HG03066 (cell line): Measurements from ENCODE around the gene PCDHAC1.
"Not testable (repeated sequence)": the region's sequence is repeated elsewhere in the genome, so short reads cannot be mapped to it uniquely, and the experiment has no call there.

ENCODE experiments used
- ATAC-seq: cut with Tn5 transposase; IDR thresholded peaks from one replicate; pipeline ENCODE4 v1.9.1; 2021; ENCODE audit warnings: low read depth; ENCODE audit not compliant: unreplicated experiment

Gene PCDHAC1

GRCh38 chr5:140925806-140926442, at the start of gene PCDHAC1:
TSS of gene PCDHAC1 (plus strand) at chr5:140926299. CDS start at chr5:140926893, 594 bp downstream.
- no peak for ATAC-seq

DNA sequence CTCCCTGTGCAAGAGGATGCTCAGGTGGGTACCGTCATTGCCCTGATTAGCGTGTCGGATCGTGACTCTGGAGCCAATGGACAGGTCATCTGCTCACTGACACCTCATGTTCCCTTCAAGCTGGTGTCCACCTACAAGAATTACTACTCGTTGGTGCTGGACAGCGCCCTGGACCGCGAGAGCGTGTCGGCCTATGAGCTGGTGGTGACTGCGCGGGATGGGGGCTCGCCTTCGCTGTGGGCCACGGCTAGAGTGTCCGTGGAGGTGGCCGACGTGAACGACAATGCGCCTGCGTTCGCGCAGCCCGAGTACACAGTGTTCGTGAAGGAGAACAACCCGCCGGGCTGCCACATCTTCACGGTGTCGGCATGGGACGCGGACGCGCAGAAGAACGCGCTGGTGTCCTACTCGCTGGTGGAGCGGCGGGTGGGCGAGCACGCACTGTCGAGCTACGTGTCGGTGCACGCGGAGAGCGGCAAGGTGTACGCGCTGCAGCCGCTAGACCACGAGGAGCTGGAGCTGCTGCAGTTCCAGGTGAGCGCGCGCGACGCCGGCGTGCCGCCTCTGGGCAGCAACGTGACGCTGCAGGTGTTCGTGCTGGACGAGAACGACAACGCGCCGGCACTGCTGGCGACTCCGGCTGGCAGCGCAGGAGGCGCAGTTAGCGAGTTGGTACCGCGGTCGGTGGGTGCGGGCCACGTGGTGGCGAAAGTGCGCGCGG, 49.4 kb upstream of the PCDHAC1 start:
- not testable (repeated sequence) for ATAC-seq

GRCh38 chr5:140877262-140877581, 48.9 kb upstream of the PCDHAC1 start:
- no peak for ATAC-seq

- ATAC-seq = no peak
Observed at GRCh38 chr5:140881889-140882590, 44.1 kb upstream of the PCDHAC1 start, which contains the start of gene PCDHA13. TSS of gene PCDHA13 (plus strand) at chr5:140882124. CDS start at chr5:140882269, 145 bp downstream.

GRCh38 chr5:140882591-140882899, 43.6 kb upstream of the PCDHAC1 start:
- ATAC-seq = no peak

GRCh38 chr5:140883373-140883772, 42.7 kb upstream of the PCDHAC1 start:
- ATAC-seq = no peak

DNA sequence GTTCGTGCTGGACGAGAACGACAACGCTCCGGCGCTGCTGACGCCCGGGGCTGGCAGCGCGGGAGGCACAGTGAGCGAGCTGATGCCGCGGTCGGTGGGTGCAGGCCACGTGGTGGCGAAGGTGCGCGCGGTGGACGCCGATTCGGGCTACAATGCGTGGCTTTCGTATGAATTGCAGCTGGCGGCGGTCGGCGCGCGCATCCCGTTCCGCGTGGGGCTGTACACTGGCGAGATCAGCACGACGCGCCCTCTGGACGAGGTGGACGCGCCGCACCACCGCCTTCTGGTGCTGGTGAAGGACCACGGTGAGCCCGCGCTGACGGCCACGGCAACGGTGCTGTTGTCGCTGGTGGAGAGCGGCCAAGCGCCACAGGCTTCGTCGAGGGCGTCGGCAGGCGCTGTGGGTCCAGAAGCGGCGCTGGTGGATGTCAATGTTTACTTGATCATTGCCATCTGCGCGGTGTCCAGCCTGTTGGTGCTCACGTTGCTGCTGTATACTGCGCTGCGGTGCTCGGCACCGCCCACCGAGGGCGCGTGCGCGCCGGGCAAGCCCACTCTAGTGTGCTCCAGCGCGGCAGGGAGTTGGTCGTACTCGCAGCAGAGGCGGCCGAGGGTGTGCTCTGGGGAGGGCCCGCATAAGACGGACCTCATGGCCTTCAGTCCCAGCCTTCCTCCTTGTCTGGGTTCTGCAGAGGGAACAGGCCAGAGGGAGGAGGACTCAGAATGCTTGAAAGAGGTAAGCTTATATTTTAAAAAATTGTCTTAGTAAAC, 42.0 kb upstream of the PCDHAC1 start:
- no peak for ATAC-seq

DNA sequence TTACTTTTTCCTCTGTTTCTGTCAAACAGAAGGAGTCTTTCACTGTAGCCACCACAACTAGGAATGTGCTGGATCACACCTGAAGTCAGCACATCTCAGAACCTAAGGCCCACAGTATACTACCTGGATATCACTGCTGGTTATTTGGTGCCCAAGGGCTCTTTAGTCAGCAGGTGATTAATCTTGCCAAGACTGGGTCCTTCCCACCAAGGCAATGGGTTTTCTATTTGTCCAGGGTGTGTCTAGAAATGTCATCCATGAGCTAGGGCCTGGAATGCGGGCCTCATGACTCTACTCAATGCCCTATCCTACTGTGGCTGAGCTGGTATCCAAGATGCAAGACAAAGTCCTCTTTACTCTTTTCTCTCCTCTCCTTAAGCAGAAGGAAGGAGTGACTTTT, 9.8 kb upstream of the PCDHAC1 start:
- ATAC-seq = no peak

DNA sequence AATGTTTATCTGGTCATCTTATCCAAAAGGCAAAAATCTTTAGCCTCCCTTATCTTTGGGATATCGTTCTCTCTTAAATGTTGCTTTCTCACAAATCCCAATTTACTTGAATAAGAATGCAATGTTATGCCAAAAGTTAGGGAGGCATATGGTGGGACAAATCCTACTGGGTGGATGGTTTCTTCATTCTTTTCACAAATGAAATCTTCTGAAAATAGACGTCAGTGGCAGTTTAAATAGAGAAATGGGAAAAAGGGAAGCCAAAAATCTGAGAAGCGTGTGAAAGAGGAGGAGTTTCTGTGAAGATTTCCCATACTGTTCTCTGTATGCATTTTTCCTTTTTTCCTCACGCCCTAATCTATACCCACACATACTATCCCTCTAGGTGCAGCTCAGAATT, 2.5 kb upstream of the PCDHAC1 start:
- ATAC-seq = no peak

- ATAC-seq = no peak
Observed at GRCh38 chr5:140926443-140927227, 536 bp downstream of the PCDHAC1 start.

DNA sequence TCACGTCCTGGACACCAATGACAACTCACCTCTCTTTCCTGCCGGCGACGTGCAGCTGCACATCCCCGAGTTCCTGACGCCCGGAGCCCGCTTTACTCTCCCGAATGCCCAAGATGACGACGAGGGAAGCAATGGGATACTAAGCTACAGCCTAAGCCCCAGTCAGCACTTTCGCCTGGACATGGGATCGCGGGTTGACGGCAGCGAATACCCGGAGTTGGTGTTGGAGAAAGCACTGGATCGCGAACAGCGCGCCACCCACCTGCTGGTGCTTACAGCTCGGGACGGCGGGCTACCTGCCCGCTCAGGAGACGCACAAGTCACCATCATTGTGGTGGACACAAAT, 1.1 kb downstream of the PCDHAC1 start:
- ATAC-seq = no peak

DNA sequence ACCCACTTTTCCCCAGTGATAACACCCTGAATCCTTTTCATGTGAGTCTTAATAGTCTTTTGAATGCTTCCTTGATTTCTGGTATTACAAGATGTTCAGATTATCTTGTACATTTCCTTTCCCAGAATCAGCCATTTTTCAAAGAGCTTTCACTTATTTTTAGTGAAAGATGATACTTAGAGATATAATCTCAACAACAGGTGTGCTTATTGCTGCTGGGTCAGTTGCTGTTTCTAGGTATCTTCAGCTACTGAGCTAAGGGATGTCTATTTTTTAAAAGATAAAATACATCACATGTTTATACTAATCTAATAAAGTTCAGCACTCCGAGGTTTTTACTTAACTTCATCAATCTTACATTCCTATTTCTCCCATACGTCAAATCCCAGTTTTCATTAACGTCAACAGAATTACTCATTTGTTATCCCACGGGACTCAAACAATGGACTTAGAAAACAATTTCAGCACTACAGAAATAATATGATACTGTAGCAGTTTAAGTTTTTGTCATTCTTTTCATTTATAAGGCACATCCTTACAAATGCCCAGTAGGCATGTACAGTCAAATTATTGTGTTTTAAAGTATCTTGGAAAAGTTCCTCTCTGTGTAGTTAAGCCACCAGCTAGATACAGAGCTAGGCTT, 9.0 kb downstream of the PCDHAC1 start:
- no peak for ATAC-seq

DNA sequence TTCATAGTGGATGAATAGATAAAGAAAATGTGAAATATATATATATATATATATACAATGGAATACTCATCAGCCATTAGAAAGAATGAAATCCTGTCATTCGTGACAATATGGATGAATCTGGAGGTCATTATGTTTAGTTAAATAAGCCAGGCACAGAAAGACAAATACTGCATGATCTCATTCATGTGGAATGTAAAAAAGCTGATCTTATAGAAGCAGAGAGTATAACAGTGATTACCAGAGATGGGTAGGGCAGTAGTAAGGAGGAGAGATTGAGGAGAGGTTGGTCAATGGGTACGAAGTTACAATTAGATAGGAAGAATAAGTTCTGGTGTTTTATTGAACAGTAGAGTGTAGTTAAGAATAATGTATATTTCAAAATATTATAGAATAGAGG, 20.5 kb downstream of the PCDHAC1 start:
- ATAC-seq = no peak

- no peak for ATAC-seq
Observed at GRCh38 chr5:140951636-140952035, 25.5 kb downstream of the PCDHAC1 start.

GRCh38 chr5:140953234-140953633, 27.1 kb downstream of the PCDHAC1 start:
- no peak for ATAC-seq

GRCh38 chr5:140962190-140962589, 36.1 kb downstream of the PCDHAC1 start:
- no peak for ATAC-seq

DNA sequence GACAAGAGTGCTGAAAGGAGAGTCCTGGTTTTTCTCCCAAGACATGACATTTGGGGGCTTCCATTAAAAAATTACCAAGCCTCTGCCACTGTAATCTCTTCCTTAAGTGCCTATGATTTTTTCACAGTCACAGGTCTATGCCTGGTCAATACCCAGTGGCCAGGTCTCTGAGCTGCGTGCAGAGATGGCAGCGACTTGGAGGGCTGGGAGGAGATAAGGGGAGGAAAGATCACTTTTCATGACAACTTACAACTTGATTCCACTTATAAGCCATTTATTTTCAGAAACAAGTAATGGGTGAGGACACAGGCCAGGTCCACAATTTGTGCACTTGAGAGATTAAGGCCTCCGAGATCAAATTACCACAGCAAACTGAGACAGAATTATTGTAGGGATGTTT, 38.3 kb downstream of the PCDHAC1 start:
- no peak for ATAC-seq

DNA sequence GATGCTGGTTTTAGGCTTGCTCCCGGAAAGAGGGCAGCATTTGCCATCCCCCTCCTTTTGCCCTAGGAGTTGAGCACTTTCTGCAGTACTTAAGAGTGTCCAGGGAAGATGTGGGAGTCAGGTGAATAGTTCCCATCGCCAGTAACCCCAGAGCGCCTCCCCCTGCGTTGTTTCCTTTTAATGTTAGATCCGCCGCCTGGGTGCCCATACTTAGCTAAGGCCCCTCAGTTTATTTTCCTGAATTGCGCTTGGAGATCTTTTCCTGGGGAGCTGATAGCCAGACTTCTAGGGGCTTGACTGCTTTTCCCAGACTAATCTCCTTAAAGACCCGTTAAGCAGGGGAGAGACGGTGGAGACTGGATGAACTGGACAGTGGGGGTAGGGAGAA, 39.8 kb downstream of the PCDHAC1 start:
- no peak for ATAC-seq

GRCh38 chr5:140966293-140967225, 40.5 kb downstream of the PCDHAC1 start, which contains the start of gene PCDHAC2:
TSS of gene PCDHAC2 (plus strand) at chr5:140966476. CDS start at chr5:140966767, 291 bp downstream.
- no peak for ATAC-seq
